ENCODE data around the gene RIPOR2. TPM values are rescaled to one million over a fixed set of nuclear protein-coding genes. Genes with fewer than 3 reads are reported as not detected.

RIPOR2 gene
- total and polyA plus RNA-seq, 2 of the 13 experiments (the other 11 are each of a cell fraction or from before 2014, with no cell fraction given), result 0.02 to 0.05 TPM

DNA sequence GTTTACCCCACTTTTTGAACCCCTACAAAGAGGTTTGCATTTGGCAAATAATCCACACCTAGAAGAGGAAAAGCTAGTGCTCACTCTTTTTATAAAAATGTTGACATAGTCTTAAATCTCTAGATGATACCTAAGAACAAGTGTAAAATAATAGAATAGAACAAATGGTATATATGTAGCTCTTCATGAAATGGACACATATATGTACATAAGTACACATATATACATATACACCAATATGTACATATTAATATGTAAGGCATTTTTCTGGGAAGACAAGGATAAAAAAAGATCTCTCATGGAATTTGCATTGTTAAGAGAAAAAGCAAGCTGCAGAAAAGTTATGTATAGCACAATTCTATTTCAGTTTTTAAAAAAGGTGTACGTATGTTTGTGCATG is 27.6 kb upstream of the RIPOR2 start:
- no peak overlapping the region for H2AFZ ChIP-seq (ENCODE audit: low read length)
- FAIRE-seq (no peak), ATAC-seq (no peak), DNase-seq (ENCODE audit: low spot score) (no peak)
- H3K4me3 ChIP-seq (replicated peaks in 1 of 3; ENCODE audit: insufficient read depth in 1 of 3, low read depth in 2 of 3, low read length in 3 of 3), result no peak overlapping the region
- no peaks in the 10 kb centered on the region for H4K20me1 ChIP-seq (ENCODE audit: insufficient read depth, low read length)
- in situ Hi-C loops (cut with HindIII; ENCODE audit: extremely low pct_ligation_motif_present, low pct_unique_long_range_greater_than_20kb), result no loop called here
- ChIA-PET CTCF (ENCODE audit: low intra/inter-chr PET ratio, low total read pairs) (no interaction called here), POLR2A (no interaction called here)
- BruUV-seq (replicated peaks), result no TSS peak
- no peak overlapping the region for H3K4me2 ChIP-seq (ENCODE audit: low read depth, low read length)
- no peaks in the 10 kb centered on the region for H3K79me2 ChIP-seq (ENCODE audit: insufficient read depth, low read length)
- no peak overlapping the region for H3K27ac ChIP-seq (ENCODE audit: extremely low read length, insufficient read depth, low read length)
- no peaks in the 10 kb centered on the region for H3K4me1 ChIP-seq (ENCODE audit: insufficient read depth, low read length)
- 0% methylated on average over 1 of the region's 1 CpG for WGBS (ENCODE audit: low lambda C conversion rate)
- TF ChIP-seq ZC3H4 (CRISPR knock-in tag; IDR thresholded peaks at IDR 0.05; ENCODE audit: borderline replicate concordance), result no peak
- TF ChIP-seq ARNT (IDR thresholded peaks at IDR 0.05), result no peak
- TF ChIP-seq, protein P1, sequence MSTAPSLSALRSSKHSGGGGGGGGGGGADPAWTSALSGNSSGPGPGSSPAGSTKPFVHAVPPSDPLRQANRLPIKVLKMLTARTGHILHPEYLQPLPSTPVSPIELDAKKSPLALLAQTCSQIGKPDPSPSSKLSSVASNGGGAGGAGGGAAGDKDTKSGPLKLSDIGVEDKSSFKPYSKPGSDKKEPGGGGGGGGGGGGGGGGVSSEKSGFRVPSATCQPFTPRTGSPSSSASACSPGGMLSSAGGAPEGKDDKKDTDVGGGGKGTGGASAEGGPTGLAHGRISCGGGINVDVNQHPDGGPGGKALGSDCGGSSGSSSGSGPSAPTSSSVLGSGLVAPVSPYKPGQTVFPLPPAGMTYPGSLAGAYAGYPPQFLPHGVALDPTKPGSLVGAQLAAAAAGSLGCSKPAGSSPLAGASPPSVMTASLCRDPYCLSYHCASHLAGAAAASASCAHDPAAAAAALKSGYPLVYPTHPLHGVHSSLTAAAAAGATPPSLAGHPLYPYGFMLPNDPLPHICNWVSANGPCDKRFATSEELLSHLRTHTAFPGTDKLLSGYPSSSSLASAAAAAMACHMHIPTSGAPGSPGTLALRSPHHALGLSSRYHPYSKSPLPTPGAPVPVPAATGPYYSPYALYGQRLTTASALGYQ (CRISPR knock-in tag; IDR thresholded peaks at IDR 0.05), result no peak
- TF ChIP-seq POLR2AphosphoS2 (IDR thresholded peaks at IDR 0.05; ENCODE audit: low read depth, low read length), result no peak
- TF ChIP-seq HDAC2 (CRISPR knock-in tag; IDR thresholded peaks at IDR 0.05), result no peak
- TF ChIP-seq TBX2 (CRISPR knock-in tag; IDR thresholded peaks at IDR 0.05; ENCODE audit: borderline replicate concordance), result no peak
- TF ChIP-seq RBM22 (optimal IDR thresholded peaks at IDR 0.05; ENCODE audit: low read length), result no peak
- TF ChIP-seq, protein P2, sequence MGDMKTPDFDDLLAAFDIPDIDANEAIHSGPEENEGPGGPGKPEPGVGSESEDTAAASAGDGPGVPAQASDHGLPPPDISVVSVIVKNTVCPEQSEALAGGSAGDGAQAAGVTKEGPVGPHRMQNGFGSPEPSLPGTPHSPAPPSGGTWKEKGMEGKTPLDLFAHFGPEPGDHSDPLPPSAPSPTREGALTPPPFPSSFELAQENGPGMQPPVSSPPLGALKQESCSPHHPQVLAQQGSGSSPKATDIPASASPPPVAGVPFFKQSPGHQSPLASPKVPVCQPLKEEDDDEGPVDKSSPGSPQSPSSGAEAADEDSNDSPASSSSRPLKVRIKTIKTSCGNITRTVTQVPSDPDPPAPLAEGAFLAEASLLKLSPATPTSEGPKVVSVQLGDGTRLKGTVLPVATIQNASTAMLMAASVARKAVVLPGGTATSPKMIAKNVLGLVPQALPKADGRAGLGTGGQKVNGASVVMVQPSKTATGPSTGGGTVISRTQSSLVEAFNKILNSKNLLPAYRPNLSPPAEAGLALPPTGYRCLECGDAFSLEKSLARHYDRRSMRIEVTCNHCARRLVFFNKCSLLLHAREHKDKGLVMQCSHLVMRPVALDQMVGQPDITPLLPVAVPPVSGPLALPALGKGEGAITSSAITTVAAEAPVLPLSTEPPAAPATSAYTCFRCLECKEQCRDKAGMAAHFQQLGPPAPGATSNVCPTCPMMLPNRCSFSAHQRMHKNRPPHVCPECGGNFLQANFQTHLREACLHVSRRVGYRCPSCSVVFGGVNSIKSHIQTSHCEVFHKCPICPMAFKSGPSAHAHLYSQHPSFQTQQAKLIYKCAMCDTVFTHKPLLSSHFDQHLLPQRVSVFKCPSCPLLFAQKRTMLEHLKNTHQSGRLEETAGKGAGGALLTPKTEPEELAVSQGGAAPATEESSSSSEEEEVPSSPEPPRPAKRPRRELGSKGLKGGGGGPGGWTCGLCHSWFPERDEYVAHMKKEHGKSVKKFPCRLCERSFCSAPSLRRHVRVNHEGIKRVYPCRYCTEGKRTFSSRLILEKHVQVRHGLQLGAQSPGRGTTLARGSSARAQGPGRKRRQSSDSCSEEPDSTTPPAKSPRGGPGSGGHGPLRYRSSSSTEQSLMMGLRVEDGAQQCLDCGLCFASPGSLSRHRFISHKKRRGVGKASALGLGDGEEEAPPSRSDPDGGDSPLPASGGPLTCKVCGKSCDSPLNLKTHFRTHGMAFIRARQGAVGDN (CRISPR knock-in tag; IDR thresholded peaks at IDR 0.05), result no peak
- no peak overlapping the region for H3K9ac ChIP-seq (ENCODE audit: insufficient read depth, low read depth, low read length)
- H3K27me3 ChIP-seq (ENCODE audit: control insufficient read depth in 1 of 2, insufficient read depth in 2 of 2, low read length in 2 of 2), result peaks cover 0 to 18% of the 10 kb centered on the region in 2 experiments; a peak in 3 of 5 replicates
- no peaks in the 10 kb centered on the region for H3K9me3 ChIP-seq (ENCODE audit: low read length)
- intact Hi-C loops (cut with micrococcal nuclease; ENCODE audit: unreplicated experiment), result no loop called here
- no peaks in the 10 kb centered on the region for H3K36me3 ChIP-seq (replicated peaks in 1 of 2; ENCODE audit: control insufficient read depth in 1 of 2, insufficient read depth in 2 of 2, low read length in 2 of 2)
